M059J (cell line): ENCODE data around the gene C1QTNF7. TPM values are rescaled to one million over a fixed set of nuclear protein-coding genes. Genes with fewer than 3 reads are reported as not detected.

ENCODE experiments used
- DNase-seq: peaks from one replicate; pipeline ENCODE4 v3.0.0-alpha.2; 2012; ENCODE audit warnings: low read depth
- total RNA-seq: library from RNA; depleted of rRNA; stranded (reverse); fragments of >200 nt; shearing (Covaris generic); gene quantifications from 2 replicates; pipeline ENCODE4 v1.2.3, GENCODE V29; 2014

C1QTNF7 gene
- total RNA-seq, 1 experiment from 2014 or later: not detected

DNA sequence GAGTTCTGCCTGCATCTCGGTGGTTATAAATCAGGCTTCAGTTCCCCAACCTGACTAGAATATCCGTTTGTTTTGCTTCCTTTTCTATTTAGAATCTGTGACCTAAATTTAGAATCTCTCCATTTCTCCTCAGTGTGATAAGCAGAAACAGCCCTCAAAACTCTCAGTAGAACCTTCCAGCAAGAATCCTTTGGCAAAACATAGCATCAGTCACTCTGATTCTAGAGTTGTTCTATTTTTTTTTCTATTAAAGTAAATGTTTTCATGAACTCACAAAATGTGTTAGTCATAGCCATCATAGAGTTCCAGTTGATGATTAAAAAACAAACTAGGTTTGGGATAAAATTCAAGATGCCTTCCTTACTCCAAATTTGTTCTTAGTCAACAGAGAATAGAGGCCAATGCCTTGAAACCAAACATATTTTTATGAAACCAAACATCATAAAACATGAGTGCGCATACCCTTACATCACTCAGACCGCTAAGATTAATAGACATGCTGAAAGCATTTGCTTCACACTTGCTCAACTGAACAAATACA is 13.2 kb upstream of the C1QTNF7 start:
- no peak for DNase-seq

DNA sequence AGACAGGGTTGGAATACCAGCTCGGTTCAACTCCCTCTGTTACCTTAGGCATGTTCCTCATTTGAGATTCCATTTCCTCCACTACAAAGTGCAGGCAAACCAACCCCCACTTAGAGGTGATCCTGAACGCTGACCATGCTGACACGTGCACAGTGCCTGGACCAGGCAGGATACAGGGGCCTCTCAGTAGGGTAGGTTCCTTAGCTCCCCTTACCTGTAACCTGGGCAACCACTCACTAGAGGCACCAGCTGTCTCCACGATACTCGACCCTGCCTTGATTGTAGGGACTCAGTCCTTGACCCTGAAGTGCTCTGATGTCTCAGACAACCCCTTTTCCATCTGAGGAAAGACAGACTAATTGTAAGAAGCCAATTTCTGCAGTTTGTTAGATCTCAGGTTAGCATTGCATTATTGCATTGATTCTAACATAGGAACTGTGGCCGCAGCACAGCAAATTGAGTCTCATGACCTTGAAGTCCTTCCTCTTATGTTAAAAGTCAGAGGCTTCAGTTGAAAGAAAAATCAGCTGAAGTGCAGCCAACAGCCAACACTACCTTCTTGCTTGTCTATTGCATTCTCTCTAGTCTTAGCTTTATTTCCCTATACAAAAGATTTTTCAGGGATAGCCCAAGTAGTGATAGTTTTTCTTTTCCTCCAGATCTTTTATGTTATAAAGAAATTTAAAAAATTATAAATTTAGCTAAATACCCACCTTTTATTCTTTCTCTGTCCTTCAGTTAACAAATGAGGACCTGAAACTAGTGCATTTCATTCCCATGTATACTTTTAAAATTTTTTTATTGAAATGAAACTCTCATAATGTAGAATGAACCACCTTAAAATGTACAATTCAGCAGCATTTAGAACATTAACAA is 11.2 kb upstream of the C1QTNF7 start:
- DNase-seq: no peak

DNA sequence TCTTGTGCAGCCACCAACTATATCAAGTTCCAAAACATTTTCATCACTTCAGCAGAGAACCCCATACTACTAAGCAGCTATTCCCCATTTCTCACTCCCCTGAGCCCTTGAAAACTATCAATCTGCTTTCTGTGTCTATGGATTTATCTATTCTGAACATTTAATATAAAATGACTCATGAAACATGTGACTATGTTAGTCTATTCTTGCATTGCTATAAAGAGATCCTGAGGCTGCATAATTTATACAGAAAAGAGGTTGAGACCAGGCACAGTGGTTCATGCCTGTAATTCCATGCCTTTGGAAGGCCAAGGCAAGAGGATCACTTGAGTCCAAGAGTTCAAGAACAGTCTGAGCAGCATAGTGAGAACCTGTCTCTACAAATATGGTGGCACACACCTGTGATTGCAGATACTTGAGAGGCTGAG is 10.6 kb upstream of the C1QTNF7 start:
- DNase-seq: no peak

DNA sequence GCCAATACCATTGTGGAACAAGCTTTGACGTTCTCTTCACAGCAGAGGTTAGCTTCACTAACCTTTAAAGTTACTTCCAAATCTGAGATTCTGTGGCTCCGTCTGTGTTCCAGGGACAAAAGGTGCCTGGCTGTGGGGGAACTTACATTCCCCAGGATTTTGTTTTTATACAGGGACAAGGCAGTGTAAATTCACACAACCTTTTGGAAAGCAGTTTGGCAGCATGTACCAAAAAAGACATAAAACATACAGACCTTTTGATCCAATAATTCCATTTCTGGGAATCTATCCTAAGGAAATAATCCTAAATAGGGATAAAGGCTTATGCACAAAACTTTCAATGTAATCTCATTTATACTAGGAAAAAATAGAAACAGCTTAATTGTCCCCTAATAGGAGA is 8.9 kb upstream of the C1QTNF7 start:
- DNase-seq: no peak

DNA sequence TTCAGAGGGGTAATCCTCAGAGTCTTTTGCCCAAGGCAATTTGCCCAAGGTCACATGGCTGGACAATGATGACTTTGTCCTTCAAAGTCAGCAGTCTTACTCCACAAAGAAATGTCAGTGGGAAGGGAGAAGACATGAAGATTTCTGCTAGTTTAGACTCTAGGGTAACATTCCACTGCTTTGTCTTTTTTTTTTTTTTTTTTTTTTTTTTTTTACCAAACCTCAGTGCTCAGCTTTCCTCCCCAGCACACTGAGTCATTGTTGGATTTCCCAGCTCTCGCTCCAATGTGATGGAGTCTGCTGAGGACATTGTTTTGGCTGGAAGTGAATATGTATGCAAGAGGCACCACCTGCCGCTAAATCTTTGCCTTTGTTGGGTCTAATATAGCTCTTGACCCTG is 7.2 kb upstream of the C1QTNF7 start:
- DNase-seq: peak; percentile 79

DNA sequence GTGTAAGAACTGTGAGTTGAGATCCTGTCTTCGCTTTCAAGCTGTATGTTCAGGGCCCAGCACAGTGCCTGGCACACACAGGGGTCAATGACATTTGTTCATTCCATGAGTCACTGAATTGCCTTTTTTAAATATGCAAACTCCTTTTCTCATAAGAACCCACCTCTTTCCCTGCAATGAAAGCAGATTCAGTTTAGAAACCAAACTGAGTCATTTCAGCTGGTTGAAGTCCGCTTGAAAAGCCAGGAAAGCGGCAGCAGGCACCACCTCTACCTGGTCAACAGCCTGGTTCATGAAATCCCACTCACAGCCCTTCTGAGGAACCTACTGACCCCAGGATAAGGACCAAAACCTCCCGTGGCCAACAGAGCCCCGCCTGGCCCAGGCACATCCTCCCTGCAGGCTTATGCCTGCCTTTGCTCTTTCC is 4.5 kb upstream of the C1QTNF7 start:
- DNase-seq: no peak

DNA sequence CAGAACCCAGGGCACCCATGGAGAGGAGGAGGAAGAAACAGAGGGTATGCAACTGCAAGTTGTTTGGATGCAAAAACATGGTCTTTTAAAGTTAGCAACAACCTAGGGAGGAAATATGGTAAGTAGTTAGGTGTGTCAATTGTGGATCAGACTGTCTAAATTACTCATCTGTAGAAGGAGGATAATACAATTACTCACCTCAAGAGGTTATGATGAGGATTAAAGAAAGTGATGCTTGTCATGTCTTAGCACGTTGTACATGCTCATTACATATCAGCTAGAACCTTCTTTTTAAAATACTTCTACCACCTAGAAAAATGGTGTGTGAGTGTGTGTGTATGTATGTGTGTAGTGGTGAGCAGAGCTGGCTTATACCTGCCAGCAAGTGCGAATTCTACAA is 2.3 kb upstream of the C1QTNF7 start:
- DNase-seq: no peak

DNA sequence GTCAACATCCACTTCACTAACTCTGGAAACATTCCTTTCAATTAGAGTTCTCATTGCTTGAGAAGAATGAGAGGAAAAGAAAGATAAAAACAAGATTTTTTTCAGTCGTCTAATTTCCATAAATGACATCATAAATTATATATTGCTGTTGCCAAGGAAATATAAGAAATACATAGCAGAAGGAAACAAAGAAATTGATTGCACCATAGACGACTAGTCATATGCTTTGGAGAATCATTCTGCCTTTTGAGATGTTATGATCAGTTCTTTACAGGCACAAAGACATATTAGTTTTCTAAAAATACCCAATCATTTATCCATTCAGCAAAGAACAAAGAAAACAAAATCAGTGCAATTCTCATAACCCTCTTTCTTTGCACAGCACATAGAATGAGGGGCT is 672 bp upstream of the C1QTNF7 start:
- DNase-seq: no peak

DNA sequence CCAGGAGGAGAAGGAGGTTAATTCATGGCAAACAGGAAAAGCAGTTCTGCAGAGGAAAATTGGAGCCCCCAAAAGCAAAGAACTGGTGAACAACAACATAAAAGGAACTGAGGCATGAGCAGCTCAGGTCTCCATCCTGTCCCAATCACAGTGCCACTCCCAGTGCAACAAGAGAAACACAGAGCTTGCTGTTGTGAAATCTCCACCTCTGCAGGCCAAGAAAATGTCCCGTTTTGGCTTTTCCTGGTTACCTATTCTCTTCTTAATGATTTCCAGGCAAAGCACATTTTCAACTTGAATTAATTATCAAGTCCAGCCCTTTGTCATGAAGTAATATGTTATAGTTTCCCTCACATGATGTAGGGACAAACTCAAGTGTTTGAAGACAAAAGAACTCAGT is 778 bp downstream of the C1QTNF7 start:
- no peak for DNase-seq

DNA sequence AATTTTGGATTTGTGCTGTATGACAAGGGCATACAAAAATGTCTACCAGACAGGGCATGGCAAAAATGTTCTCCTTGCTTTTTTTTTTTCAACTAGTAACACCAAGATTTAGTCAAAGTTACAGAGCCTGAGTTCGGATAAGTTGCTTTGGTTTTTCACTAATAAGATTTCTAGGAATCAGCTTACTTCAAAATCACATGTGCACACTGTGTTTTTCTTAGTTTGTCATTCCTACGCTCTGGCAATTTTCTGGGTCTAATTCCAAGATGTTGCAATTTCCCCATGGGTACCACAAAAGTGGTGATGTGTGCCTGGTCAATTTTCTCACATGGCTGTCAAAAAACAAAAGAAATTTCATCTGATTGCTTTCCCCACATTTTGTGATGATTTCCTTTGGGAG is 6.3 kb downstream of the C1QTNF7 start:
- DNase-seq: no peak

DNA sequence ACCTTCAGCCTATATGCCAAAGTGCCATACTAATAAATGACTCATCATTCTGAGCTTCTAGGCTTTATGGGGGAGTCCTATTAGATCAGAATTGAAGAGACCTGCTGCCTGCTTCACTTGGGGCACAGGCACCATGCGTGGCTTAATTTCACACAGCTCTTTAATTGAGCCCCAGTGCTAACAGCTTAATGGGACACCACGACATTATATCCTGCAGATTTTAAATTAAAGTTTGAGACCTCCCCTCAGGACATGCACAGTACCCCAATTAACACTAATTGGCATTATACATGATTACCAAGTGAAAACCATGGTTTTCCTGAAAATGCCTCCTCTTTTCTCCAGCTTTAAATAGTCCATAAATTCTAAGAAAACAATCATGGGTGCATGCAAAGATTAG is 6.8 kb downstream of the C1QTNF7 start:
- no peak for DNase-seq

DNA sequence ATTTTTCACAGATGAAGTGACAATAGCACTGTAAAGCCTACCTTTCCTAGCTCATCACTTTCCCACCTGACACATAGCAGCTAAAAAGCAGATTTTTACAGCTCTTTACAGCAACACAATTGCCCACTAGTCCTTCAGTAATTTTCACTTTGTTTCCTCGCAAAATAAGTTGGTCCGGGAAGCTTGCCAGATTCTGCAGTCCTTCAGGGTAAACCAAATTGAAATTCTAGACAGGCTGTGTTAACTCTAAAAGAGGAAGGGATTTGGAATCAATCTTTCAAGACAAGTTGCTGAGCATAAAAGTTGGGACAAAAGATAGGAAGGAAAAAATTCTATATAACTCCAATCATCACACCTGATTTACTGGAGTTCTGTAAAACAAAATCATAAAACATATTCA is 8.7 kb downstream of the C1QTNF7 start:
- peak; percentile 52 for DNase-seq

DNA sequence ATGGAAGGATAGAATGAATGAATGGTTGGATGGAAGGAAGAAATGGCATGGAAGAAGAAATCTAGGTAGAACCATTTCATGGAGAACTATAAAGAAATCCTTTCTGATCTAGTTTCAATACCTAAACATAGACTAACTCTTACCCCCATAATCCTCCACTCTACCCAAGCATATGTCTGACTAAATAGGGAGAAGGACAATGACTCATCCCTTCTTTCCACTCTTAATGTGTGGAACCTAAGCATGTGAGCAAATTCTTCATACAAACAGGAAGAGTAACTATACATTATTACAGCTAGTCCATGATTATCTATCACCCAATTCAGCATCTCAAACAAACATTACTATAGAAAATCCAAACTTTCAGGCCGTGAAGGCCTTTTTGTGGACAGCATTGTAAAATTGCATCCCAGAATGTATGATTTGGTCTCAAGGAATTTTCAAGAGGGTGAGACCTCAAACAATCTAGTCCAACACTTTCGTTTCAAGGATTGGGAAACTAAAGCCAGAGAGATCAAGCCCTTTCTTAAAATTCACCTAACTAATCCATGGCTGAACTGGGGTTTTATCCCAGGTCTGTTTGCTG is 11.2 kb downstream of the C1QTNF7 start:
- peak; percentile 23 for DNase-seq

DNA sequence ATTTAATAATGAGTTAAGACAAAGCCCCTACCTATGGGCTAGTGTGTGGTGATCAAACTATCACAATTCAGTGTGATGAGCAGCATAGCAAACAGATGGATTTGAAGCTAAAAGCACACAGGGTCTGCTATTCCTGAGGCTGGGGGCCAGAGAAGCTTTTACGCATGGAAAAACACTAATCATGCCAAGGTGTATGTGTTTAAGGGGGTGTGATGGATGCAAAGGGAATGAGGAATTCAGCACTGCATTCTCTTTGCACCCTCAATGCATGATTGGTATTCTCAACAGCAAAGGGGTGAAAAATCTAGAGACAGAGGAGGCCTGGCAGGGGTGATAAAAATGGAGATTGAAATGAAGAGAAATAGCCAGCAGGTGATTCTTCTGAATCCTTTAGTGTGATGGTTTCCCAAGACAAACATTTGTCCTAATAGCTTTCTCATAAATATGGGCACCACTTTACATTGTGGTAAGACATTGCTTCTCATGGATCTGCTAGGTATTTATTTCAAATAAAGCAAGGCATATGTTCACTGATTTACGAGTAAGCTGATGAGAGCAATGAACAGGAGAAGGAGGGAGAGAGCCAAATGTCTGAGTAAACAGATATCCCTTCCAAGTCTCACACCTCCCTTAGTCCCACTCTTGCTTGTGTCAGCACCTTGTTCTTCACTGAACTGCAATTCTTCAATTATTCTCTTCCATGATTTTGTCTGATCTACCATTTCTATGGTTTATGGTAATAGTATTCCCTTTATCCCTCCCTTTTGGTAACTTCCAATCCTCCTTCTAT is 15.7 kb downstream of the C1QTNF7 start:
- no peak for DNase-seq

DNA sequence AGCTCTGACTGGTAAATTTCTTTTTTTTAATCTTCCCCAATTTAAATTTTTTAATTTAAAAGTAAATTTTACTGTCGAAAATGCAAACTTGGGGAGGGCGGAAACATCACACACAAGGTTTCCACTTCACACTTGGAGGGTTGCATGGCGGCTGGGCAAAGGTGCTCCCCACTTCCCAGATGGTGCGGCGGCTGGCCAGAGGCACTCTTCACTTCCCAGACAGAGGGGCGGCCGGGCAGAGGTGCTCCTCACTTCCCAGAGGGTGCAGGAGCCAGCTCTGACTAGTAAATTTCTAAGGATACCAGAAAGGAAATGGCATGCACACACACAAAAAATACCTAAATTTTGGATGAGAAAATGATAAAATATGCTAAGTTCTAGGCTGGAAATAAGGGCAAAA is 16.4 kb downstream of the C1QTNF7 start:
- no peak for DNase-seq

DNA sequence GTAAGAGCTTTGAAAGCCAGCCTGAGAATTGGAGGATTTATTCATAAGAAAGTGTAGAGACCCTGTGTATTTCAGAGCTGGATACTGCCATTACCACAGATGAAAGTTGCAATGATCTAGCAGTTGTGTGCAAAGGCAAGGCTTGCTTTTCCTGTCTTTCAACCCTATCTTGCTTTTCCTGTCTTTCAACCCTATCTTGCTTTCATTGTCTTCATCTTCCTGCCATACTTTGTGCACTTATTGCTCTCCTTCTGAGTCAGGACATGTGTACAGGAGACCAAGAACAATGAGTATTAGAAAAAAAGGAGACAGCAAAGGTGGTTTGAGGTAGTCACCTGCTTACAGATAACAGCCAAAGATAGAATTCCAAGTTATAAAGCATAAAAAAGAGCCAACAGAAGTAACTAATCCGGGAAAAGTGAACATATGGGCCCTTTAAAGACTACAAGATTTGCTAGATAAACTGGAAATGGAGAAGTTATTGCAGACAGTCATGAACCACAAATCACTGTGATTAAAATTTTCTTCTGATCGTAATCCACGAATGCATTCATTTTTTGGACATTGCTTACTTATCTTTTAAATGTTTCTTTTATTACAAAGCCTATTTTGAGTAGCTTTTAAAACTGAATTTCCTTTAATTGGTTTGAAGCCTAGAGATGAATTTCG is 17.2 kb downstream of the C1QTNF7 start:
- no peak for DNase-seq

DNA sequence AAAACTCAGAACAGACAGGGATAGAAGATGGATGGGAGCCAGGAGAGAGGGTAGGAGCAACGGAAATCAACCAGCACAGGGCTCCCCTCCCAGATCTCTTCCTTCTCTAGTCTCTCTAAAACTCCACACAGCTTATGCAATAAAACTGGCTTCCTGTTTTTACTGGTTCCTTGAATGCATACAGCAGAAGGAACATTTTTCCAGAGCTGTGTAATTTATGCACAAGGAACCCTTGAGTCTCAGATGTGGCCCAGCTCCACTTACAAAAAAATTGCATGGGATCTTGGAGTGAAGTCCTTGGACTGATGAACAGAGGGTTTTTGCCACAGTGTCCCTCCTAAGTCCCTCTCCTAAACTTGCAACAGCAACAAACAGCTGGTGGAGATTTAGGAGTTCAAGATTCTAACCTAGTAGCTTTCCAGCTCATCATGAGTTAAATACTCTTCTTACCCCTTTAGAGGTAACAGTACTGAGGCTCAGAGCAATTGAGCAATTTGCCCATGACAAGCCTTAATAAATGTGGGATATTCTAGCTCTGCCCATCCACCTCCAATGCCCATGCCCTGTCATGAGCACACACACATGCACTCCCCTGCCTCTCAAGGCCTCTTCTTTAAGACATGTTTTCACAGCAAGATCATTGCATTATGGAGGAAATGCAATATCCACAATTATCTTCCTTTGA is 23.5 kb downstream of the C1QTNF7 start:
- DNase-seq: peak; percentile 48

DNA sequence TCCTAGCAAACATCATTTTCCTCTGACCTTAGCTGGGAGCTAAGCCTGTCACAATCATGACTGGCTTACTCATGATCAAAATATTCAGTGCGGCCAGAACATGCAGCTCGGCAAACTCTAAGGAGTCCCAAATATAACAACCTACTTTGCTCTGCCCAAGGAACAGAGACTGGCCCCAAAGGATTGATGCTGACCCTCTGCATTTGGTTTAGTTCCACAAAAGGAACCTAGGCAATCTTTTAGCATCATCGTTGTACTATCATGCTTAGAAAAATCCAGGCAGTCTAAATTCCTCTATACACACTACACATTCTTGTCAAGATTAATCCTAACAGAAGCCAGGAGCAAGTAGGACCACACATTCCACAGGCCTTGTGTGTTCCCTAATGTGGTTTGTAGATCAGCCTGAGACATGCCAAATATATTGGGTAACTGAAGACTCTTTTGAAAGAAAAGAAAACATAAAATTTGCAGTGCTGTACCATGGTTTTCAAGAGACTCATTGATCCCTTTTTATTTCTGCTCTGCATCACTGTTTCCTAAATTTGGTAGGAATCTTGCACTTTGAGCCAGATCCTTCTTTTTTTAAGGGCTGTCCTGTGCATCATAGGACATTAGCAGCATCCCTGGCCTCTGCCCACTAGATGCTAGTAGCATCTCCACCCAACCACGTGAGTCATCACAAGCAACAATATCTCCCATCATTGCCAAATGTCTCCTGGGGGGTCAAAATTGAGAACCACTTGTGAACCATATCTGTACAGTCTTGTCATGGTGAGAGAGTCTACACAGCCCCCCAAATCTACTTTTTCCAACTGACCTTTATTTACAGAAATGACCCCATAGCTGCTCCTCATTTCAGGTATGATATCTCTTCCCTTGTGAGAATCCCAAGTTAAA is 24.3 kb downstream of the C1QTNF7 start:
- peak; percentile 94 for DNase-seq

DNA sequence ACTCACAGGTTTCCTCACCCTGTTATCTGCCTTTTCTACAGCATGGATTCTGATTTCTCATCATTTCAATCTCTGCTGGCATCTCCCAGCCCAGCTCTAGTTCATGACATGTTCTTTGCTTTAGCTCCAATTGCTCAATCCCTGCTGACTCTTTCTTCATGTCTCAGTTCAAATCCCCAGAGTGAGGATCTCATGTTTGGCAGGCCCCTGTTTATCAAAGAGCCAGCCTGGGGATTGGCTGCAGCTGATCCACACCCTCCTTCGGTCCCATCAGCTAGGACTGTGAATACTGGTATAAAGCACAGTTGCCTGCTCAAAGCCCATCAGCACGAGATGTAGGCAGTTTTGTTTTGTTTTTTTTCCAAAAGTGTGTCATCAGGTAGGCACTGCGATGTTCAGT is 27.5 kb downstream of the C1QTNF7 start:
- no peak for DNase-seq
